Liver (tissue), 3 donors: ENCODE measurements around the gene CYTH3.

Experiments
- RAD21 ChIP-seq, 2 donors: IDR thresholded peaks; 2 replicates each; pipeline ENCODE4 v1.6.1; 2016; ENCODE audit warnings: antibody characterized with exemption in 2 of 2, mild to moderate bottlenecking in 2 of 2
- TAF1 ChIP-seq: conservative IDR thresholded peaks from 2 replicates; pipeline ENCODE4 v1.6.1; 2016; ENCODE audit warnings: antibody characterized with exemption, mild to moderate bottlenecking
- TF ChIP-seq, protein P1 (sequence below): fragments of 150-350 bp; IDR thresholded peaks from 2 replicates; pipeline ENCODE4 v1.5.1; 2017; ENCODE audit warnings: improper control_type of control experiment, low read depth, low read length; ENCODE audit not compliant: missing input control
- TF ChIP-seq, protein P2 (sequence below): IDR thresholded peaks from 2 replicates; pipeline ENCODE4 v1.6.1; 2016; ENCODE audit warnings: antibody characterized with exemption
- donor health status: healthy.
- donor health status: healthy.

DNA sequence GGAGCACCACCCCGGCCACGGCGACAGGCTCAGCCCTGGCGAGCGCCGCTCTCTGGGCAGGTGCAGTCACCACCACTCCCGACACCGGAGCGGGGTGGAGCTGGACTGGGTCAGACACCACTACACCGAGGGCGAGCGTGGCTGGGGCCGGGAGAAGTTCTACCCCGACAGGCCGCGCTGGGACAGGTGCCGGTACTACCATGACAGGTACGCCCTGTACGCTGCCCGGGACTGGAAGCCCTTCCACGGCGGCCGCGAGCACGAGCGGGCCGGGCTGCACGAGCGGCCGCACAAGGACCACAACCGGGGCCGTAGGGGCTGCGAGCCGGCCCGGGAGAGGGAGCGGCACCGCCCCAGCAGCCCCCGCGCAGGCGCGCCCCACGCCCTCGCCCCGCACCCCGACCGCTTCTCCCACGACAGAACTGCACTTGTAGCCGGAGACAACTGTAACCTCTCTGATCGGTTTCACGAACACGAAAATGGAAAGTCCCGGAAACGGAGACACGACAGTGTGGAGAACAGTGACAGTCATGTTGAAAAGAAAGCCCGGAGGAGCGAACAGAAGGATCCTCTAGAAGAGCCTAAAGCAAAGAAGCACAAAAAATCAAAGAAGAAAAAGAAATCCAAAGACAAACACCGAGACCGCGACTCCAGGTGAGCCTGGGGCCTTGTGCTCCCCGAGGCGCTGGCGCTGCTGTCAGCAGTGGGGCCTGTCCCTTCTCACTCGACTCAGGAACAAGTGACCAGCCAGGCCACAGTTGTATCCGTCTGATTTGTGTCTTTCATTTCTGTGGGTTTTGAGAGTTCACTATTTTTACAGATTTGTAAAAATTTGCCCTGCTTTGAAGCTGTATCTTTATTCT lies 117.7 kb downstream of the CYTH3 start:
- TF ChIP-seq, protein P1, sequence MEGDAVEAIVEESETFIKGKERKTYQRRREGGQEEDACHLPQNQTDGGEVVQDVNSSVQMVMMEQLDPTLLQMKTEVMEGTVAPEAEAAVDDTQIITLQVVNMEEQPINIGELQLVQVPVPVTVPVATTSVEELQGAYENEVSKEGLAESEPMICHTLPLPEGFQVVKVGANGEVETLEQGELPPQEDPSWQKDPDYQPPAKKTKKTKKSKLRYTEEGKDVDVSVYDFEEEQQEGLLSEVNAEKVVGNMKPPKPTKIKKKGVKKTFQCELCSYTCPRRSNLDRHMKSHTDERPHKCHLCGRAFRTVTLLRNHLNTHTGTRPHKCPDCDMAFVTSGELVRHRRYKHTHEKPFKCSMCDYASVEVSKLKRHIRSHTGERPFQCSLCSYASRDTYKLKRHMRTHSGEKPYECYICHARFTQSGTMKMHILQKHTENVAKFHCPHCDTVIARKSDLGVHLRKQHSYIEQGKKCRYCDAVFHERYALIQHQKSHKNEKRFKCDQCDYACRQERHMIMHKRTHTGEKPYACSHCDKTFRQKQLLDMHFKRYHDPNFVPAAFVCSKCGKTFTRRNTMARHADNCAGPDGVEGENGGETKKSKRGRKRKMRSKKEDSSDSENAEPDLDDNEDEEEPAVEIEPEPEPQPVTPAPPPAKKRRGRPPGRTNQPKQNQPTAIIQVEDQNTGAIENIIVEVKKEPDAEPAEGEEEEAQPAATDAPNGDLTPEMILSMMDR: no peak
- TF ChIP-seq TAF1 (no peak), RAD21 (IDR thresholded peaks at IDR 0.05) (no peak)
- TF ChIP-seq, protein P2, sequence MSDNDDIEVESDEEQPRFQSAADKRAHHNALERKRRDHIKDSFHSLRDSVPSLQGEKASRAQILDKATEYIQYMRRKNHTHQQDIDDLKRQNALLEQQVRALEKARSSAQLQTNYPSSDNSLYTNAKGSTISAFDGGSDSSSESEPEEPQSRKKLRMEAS: no peak
